ENCODE measurements around the gene STMP1. TPM values are rescaled to one million over a fixed set of nuclear protein-coding genes. Genes with fewer than 3 reads are reported as not detected.

The STMP1 gene
- 26.0 and 30.0 TPM in 2 replicates for polyA plus RNA-seq (2012; rRNA removed)
- 36.1 and 52.6 TPM in 2 replicates for polyA plus RNA-seq (2012; cell fraction: cytosol; rRNA removed)
- 16.6 and 24.6 TPM in 2 replicates for polyA plus RNA-seq (2012; cell fraction: nucleus; rRNA removed)

DNA sequence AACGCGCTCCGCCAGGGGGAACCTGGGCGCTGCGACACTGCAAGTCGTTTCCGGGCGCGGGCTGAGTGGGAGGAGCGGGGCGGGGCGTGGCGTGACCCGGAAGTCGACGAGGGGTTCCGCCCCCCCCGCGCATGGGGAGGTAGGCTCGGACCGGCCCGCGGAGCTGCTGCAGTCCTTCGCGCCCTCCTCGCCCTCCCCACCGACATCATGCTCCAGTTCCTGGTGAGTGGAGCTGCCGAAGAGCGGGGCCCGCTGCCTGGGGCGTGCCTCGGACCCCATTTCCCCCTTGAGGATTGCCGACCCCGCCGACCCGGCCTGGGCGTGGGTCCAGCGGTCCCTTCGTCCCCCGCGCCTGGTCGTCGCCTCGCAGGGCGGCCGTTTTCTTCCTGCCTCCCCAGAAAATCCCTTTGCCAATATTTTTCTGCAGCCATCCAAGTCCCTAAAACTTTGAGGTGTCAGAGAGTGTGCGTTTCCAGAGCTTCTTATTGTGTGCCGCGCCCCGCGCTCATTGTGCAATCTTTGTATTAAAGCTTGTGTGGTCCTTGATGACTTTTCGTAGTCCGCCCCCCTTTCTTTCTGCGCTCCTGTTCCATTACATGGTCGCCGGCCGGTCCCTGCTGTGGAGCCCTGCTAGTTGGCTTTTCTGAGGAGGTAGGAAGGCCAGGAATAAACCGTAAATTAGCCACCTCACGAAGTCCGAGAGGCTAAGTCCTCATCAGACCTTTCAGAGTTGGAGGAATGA is at the start of gene STMP1:
TSS of gene STMP1 (plus strand) at position 142 of the 742 bp plus-strand sequence.
- peaks cover 10 to 11% of the 10 kb centered on the region in 2 experiments for H3K4me1 ChIP-seq (ENCODE audit: control insufficient read depth in 1 of 2, insufficient read depth in 2 of 2, low read depth in 1 of 2, low read length in 1 of 2)
- no peaks in the 10 kb centered on the region for H3K27me3 ChIP-seq (ENCODE audit: insufficient read depth)
- H3F3A ChIP-seq (replicated peaks; ENCODE audit: insufficient read depth): peaks cover 34% of the 10 kb centered on the region
- ChIA-PET POLR2A (interaction anchor here (0.7 to 1.4 kb wide), 7 partner anchors 11 to 388 kb away, joined by 3 to 5 read pairs (median 3); no protein-coding TSS in a partner anchor), CTCF (interaction anchor here (0.6 to 12.8 kb wide), 21 partner anchors 9 to 1507 kb away, joined by 3 to 154 read pairs (median 4); no protein-coding TSS in a partner anchor)
- 0% methylated on average over 42 of the region's 60 CpGs for WGBS (ENCODE audit: low lambda C conversion rate)
- peak within 1 kb of the TSS; percentile 88 for H3K4me2 ChIP-seq
- H3K36me3 ChIP-seq (replicated peaks in 1 of 2; ENCODE audit: control insufficient read depth in 1 of 2, insufficient read depth in 2 of 2, low read length in 1 of 2): peaks cover 0 to 27% of the 10 kb centered on the region in 2 experiments
- peak within 1 kb of the TSS; percentile 97 for H2AFZ ChIP-seq (ENCODE audit: low read depth)
- no peaks in the 10 kb centered on the region for H3K9me2 ChIP-seq
- peak within 1 kb of the TSS; percentile 92 to 97 for H3K27ac ChIP-seq (ENCODE audit: low read depth in 2 of 2, low read length in 1 of 2)
- peaks cover 13% of the 10 kb centered on the region; the same call in 1 of the 2 replicates for H4K20me1 ChIP-seq (ENCODE audit: insufficient read depth)
- peak; percentile 100 for DNase-seq
- H3K4me3 ChIP-seq (ENCODE audit: low read depth in 2 of 2, low read length in 1 of 2): peak within 1 kb of the TSS; percentile 73 to 96
- no peaks in the 10 kb centered on the region for H3K9me3 ChIP-seq
- H3K79me2 ChIP-seq (ENCODE audit: insufficient read depth): peaks cover 52% of the 10 kb centered on the region
- peak within 1 kb of the TSS; percentile 99 for H3K9ac ChIP-seq
- TF ChIP-seq GATA2 (CRISPR knock-in tag; IDR thresholded peaks at IDR 0.05) (no peak), RFX5 (IDR thresholded peaks at IDR 0.05; ENCODE audit: low read length) (0 out of 2 replicates have a peak, but pooled peaks have one; percentile 3), RCOR1 (IDR thresholded peaks at IDR 0.05; ENCODE audit: low read length) (peak; percentile 72; the same call in 1 of the 2 replicates), FOSL2 (IDR thresholded peaks at IDR 0.05; ENCODE audit: borderline replicate concordance, low read depth) (no peak; the same call in 1 of the 2 replicates), USF2 (IDR thresholded peaks at IDR 0.05; ENCODE audit: borderline replicate concordance, low read depth, low read length) (0 out of 2 replicates have a peak, but pooled peaks have one; percentile 11), EP300 (IDR thresholded peaks at IDR 0.05; ENCODE audit: borderline replicate concordance in 1 of 2, low read depth in 1 of 2, low read length in 1 of 2) (peak; percentile 20 to 40; a peak in 2 of 4 replicates), CHD2 (IDR thresholded peaks at IDR 0.05; ENCODE audit: low read length, partially characterized antibody) (peak; percentile 85), JUND (IDR thresholded peaks at IDR 0.05) (no peak), YY1 (IDR thresholded peaks at IDR 0.05; ENCODE audit: low read depth) (peak; percentile 53; the same call in 1 of the 2 replicates), ELF1 (IDR thresholded peaks at IDR 0.05) (peak; percentile 91), RXRA (IDR thresholded peaks at IDR 0.05; ENCODE audit: borderline replicate concordance, low read depth) (peak; percentile 29; the same call in 1 of the 2 replicates), SMC3 (IDR thresholded peaks at IDR 0.05; ENCODE audit: low read depth, low read length) (peak; percentile 68; the same call in 1 of the 2 replicates), FOXJ3 (CRISPR knock-in tag; IDR thresholded peaks at IDR 0.05) (peak; percentile 69; the same call in 1 of the 2 replicates), TEAD4 (IDR thresholded peaks at IDR 0.05; ENCODE audit: borderline replicate concordance, insufficient read depth) (no peak), POLR2AphosphoS5 (IDR thresholded peaks at IDR 0.05; ENCODE audit: low read depth, low read length) (peak; percentile 98), MXI1 (IDR thresholded peaks at IDR 0.05; ENCODE audit: low read depth, low read length) (peak; percentile 71; the same call in 1 of the 2 replicates), MAX (IDR thresholded peaks at IDR 0.05; ENCODE audit: low read depth) (peak; percentile 89), RAD21 (IDR thresholded peaks at IDR 0.05; ENCODE audit: low read length) (peak; percentile 62), MEF2A (IDR thresholded peaks at IDR 0.05; ENCODE audit: borderline replicate concordance, low read depth) (no peak), TAF1 (IDR thresholded peaks at IDR 0.05; ENCODE audit: borderline replicate concordance, low read depth, low read length) (peak; percentile 98)
- TF ChIP-seq, protein P1, sequence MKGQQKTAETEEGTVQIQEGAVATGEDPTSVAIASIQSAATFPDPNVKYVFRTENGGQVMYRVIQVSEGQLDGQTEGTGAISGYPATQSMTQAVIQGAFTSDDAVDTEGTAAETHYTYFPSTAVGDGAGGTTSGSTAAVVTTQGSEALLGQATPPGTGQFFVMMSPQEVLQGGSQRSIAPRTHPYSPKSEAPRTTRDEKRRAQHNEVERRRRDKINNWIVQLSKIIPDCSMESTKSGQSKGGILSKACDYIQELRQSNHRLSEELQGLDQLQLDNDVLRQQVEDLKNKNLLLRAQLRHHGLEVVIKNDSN (IDR thresholded peaks at IDR 0.05; ENCODE audit: borderline replicate concordance, low read depth): peak; percentile 57; the same call in 1 of the 2 replicates
- TF ChIP-seq, protein P2, sequence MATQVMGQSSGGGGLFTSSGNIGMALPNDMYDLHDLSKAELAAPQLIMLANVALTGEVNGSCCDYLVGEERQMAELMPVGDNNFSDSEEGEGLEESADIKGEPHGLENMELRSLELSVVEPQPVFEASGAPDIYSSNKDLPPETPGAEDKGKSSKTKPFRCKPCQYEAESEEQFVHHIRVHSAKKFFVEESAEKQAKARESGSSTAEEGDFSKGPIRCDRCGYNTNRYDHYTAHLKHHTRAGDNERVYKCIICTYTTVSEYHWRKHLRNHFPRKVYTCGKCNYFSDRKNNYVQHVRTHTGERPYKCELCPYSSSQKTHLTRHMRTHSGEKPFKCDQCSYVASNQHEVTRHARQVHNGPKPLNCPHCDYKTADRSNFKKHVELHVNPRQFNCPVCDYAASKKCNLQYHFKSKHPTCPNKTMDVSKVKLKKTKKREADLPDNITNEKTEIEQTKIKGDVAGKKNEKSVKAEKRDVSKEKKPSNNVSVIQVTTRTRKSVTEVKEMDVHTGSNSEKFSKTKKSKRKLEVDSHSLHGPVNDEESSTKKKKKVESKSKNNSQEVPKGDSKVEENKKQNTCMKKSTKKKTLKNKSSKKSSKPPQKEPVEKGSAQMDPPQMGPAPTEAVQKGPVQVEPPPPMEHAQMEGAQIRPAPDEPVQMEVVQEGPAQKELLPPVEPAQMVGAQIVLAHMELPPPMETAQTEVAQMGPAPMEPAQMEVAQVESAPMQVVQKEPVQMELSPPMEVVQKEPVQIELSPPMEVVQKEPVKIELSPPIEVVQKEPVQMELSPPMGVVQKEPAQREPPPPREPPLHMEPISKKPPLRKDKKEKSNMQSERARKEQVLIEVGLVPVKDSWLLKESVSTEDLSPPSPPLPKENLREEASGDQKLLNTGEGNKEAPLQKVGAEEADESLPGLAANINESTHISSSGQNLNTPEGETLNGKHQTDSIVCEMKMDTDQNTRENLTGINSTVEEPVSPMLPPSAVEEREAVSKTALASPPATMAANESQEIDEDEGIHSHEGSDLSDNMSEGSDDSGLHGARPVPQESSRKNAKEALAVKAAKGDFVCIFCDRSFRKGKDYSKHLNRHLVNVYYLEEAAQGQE (IDR thresholded peaks at IDR 0.05; ENCODE audit: low read depth, low read length): peak; percentile 61; the same call in 1 of the 2 replicates
- TF ChIP-seq, protein P3, sequence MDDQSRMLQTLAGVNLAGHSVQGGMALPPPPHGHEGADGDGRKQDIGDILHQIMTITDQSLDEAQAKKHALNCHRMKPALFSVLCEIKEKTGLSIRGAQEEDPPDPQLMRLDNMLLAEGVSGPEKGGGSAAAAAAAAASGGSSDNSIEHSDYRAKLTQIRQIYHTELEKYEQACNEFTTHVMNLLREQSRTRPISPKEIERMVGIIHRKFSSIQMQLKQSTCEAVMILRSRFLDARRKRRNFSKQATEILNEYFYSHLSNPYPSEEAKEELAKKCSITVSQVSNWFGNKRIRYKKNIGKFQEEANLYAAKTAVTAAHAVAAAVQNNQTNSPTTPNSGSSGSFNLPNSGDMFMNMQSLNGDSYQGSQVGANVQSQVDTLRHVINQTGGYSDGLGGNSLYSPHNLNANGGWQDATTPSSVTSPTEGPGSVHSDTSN (IDR thresholded peaks at IDR 0.05): 0 out of 2 replicates have a peak, but pooled peaks have one; percentile 8
